NCI-H345 (cell line): ENCODE measurements around the gene DSCAML1.
"Not testable (repeated sequence)": the region's sequence is repeated elsewhere in the genome, so short reads cannot be mapped to it uniquely, and the experiment has no call there.

Source experiments
- DNase-seq: peaks from one replicate; lab custom pipeline; 2025; lab: John Stamatoyannopoulos, UW

The DSCAML1 gene

GRCh38 chr11:117424781-117425180 is 372.2 kb downstream of the DSCAML1 start:
- no peak for DNase-seq

DNA sequence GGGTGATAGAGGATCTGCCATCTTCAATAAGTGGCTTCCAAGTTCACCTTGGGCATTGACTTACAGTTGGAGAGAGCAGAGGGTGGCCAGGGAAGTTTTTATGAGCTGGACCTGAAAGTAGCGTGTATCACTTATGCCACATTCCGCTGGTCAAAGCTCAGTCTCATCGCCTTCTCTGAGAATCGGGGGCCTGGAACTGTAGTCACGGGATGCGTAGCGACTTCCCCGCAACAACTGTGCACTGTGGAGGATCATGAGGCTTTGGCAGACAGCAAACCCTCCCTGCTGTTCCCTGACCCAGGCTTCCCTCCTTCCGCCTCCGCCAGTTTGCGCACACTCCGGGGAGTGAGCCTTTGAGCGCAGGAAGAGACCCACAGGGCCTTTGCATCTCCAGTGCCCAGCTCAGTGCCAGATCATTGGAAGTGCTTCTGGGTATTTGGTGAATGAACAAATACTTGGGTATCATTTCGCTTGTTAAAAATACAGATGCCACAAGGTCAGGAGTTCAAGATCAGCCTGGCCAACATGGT is 373.9 kb downstream of the DSCAML1 start:
- DNase-seq, result no peak

DNA sequence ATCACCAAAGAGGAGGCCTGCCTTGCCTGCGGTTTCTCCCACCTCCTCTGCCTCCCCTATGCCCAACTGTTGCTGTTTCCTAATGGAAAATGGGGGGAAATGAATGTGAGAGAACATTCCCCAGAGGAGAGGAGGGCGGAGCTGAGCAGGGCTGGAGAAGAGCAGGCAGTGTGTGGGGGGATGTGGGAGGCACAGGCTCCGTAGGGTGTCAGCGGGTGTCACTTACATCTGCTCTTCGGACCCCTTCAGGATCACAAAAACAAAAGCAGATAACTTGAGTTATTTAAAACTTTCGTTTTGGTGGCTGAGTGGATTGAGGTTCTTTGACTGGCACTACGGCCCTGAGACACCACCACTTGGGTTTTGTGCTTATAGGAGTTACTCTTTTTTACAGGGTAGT is 375.5 kb downstream of the DSCAML1 start:
- no peak for DNase-seq

DNA sequence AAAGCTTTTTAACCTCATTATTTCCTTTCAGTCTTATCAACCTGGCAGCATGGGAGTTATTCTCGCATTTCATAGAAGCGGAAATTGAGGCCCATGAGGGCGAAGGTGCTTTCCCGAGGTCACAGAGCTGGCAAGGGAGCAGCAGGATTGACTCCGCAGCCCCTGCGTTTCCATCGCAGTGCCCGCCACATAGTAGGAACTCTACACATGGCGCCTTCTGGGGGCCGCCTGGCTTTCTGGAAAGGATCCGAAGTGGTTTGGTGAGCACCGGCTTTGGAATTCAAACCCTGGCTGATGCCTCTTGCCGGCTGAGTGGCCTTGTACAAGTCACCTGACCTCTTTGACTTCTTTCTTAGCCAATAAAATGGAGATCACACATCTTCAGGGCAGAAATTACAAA is 376.0 kb downstream of the DSCAML1 start:
- no peak for DNase-seq

GRCh38 chr11:117420598-117420997 is 376.4 kb downstream of the DSCAML1 start:
- DNase-seq, result no peak

DNA sequence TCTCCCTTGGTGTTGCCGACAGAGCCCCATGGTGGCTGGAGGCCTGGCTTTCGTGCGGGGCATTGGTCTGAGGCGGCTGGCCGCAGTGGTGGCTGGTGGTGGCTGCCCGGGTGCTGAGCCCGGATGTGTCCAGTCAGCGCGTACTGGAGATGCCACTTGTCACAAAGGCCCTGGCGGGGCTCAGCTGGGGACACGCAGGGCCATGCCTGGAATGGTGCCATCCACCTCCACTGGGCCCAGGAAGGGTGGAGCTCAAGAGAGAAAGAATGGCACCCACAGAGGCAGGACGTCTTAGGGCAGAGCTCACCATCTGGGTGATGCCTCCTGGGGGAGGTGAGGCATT is 376.9 kb downstream of the DSCAML1 start:
- no peak for DNase-seq

GRCh38 chr11:117419482-117420142 is 377.4 kb downstream of the DSCAML1 start:
- DNase-seq, result no peak

GRCh38 chr11:117418737-117419481 is 378.1 kb downstream of the DSCAML1 start:
- DNase-seq, result no peak

- DNase-seq, result no peak
Measured at GRCh38 chr11:117417856-117418255, 379.2 kb downstream of the DSCAML1 start.

GRCh38 chr11:117417342-117417741 is 379.7 kb downstream of the DSCAML1 start:
- no peak for DNase-seq

DNA sequence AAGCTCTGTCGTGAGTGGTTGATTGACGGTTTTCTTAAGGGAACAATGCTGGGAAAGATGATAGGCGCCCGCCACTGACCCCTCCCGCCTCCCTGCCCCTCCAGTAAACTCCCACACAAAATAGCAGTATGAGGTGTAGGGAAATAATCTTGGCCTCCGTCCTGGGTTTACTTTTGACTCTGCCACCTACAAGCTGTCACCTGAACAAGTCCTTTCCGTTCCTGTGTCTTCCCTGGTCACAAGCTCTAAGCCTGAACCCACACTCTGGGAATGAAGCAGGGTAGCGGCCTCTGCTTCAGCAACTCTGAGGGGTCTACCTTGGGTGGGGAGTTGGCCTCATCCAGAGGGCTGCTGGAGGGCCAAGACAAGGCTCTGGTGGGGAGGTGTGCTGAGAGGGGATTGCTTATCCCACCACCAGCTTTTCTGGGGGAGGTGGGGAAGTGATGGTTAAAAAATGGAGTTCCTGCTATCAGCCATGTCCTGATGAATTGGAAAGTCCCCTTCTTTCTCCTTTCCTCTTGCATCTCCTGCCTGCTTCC is 381.6 kb downstream of the DSCAML1 start:
- no peak for DNase-seq

DNA sequence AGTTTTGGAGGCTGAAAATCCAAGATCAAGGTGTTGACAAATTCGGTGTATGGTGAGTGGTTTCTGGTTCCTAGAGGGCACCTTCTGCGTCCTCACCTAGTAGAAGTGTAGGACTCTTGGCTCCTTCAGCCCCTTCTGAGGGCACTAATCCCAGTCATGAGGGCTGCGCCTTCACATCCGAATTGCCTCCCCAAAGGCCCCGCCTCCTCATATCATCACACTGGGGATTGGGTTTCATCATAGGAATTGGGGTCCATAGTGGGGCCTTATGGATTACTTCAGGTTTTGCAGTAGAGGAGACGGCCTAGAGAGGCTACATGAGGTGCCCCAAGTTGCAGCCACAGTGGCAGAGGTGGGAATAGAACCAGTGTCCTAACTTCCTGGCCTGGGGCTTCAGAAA is 382.3 kb downstream of the DSCAML1 start:
- no peak for DNase-seq

- no peak for DNase-seq
Measured at GRCh38 chr11:117413616-117414015, 383.4 kb downstream of the DSCAML1 start.

DNA sequence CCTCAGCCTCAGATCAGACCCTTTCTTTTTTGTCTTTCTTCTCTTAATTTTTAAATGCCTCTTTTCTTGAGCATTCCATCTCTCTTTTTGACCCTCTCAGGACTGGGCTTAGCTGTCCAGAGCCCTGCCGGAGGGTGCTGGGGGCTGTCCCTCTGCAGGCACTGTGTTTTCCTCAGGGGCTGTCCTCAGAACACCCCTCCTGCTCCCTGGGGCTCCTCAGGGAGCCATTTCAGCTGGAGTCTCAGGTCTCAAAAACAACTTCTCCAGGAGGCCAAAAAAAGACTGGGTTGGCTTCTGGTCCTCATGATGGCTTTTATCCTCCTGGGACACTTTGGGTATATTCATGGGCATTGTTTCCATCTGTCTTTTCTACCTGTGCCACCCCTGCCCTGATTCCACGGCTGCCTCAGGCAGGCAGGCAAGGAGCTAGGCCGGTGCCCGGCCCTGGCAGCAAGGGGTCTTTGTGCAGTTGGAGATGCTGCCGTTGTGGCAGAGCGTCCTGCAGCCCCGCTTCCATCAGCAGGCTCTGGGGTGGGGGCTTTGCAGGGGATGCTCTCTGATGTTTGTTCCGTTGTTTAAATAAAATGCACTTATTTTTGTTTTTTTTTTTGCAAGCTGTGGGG is 384.3 kb downstream of the DSCAML1 start:
- no peak for DNase-seq

DNA sequence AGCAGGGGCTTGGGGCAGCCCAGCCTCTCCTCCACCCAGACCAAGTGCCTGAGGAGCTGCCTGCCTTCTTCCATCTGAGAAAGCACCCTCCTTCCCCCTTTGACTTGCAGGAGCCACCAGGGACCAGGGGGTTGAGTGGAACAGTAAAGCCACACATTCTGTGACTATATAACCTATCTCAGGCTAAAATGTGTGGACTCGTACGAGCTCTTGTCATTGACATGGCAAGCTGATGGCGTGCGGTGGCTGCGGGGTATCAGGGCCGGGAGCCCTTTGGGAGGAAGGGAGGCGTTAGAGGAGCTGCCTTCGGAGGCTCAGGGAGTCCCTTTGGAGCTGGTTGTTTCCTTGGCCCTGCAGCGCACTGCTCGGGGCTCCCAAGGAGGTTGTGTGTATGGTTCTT is 384.8 kb downstream of the DSCAML1 start:
- no peak for DNase-seq

DNA sequence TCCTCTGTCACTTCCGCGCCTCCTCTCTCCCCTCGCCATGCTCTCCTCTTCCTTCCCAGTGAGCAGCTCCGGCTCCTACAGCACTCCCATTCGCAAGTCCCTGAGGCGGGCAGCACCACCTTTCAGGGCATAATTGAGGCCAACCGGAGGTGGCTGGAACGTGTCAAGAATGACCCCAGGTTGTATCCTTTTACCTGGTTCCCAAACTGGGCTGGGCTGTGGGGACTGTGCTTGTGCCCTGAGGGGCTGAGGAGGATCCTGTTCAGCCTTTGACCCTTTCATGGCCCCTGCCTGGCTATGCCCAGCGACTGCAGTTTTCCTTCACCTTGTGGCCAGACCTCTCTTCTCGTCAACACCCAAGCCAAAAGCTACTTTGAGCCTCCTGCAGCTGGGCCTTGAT is 385.3 kb downstream of the DSCAML1 start:
- no peak for DNase-seq

- DNase-seq, result peak; percentile 17
Measured at GRCh38 chr11:117410861-117411710, 385.9 kb downstream of the DSCAML1 start.

DNA sequence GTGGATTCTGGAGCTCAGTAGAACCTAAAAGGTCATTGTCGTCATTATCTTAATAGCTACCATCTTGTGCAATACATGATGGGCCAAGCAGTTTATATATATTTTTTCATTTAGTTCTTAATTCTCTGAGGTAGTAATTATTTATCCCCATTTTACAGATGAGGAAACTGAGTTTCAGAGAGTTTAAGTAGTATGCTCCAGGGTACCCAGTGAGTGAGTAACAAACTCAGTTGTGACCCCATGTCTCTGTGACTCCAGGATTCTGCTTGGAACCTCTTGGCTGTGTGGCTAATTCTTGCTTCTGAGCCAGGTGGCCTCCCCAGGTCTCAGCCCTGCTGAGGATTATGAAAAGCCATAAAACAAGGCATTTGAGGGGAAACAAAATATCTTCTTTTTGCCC is 386.8 kb downstream of the DSCAML1 start:
- no peak for DNase-seq

DNA sequence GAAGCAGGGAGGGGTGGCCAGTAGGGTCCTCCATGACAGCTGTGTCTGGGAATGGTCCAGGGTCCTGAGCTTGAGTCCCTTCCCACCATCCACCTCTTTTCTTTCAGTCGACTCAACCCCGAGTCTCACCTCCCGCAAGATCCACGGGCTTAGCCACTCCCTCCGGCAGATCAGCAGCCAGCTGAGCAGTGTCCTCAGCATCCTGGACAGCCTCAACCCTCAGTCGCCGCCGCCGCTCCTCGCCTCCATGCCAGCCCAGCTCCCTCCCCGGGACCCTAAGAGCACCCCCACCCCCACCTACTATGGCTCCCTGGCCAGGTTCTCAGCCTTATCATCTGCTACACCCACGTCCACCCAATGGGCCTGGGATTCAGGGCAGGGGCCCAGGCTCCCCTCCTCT is 387.5 kb downstream of the DSCAML1 start:
- DNase-seq, result no peak

DNA sequence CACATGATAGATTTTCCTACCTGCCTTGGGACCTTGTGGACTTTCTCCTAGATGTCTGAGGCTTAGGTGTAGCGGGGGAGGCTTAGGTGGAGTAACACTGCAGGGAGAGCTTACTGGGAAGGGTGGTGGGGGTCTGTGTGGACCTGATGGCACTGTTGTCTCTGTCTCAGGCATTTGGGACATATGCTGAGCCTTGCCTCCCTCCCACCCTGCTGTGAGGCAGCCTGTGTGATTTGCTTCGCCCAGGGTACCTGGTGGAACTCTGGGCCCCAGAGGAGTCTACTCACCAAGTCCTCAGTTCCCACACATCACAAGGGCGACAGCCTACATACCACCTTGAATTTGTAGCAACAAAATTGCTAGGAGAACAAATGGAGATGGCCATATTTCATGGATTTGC is 388.7 kb downstream of the DSCAML1 start:
- DNase-seq, result no peak

DNA sequence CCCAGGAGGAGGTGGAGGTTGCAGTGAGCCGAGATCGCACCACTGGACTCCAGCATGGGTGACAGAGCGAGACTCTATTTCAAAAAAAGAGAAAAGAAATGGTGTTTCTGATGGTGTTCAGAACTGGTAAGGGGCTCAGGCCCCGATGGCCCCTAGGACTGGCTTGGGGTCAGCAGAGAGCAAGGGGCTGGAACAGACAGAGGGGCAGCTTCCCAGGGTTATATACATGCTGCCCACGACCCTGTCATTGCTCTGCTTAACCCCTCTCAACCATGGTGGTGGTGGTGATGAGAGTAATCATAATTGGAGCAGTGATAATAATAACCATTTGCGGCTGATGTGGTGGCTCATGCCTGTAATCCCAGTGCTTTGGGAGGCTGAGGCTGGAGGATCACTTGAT is 390.0 kb downstream of the DSCAML1 start:
- DNase-seq, result no peak

DNA sequence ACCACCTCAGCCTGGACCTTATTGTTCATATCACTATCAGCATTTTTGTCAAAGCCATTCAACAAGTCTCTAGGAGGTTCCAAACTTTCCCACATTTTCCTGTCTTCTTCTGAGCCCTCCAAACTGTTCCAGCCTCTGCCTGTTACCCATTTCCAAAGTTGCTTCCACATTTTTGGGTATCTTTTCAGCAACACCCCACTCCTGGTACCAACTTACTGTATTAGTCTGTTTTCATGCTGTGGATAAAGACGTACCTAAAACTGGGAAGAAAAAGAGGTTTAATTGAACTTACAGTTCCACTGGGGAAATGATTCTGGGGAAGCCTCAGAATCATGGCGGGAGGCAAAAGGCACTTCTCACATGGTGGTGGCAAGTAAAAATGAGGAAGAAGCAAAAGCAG is 391.1 kb downstream of the DSCAML1 start:
- not testable (repeated sequence) for DNase-seq
